Mononuclear cell (primary cell): ENCODE measurements around the gene GRB10. TPM values are rescaled to one million over a fixed set of nuclear protein-coding genes. Genes with fewer than 3 reads are reported as not detected.

Source experiments
- H3K27me3 ChIP-seq: 2 replicates; pipeline ENCODE4 v1.6.0; 2011; ENCODE audit warnings: low read length, control low read depth; ENCODE audit not compliant: insufficient read depth
- H3K4me1 ChIP-seq: 2 replicates; pipeline ENCODE4 v1.5.1; 2011; ENCODE audit warnings: mild to moderate bottlenecking, low read length, control low read depth; ENCODE audit not compliant: insufficient read depth
- H3K4me3 ChIP-seq: 2 replicates; pipeline ENCODE4 v1.5.1; 2011; ENCODE audit warnings: mild to moderate bottlenecking, low read length, moderate library complexity
- H3K9me3 ChIP-seq: 2 replicates; pipeline ENCODE4 v1.5.1; 2011; ENCODE audit warnings: low read depth, mild to moderate bottlenecking, control low read depth, low read length
- total RNA-seq: library from RNA; depleted of rRNA; stranded (reverse); fragments of >200 nt; gene quantifications from one replicate; pipeline ENCODE4 v1.2.3, GENCODE V29; 2012

The GRB10 gene
- total RNA-seq, 1 donor = 3.7 TPM

DNA sequence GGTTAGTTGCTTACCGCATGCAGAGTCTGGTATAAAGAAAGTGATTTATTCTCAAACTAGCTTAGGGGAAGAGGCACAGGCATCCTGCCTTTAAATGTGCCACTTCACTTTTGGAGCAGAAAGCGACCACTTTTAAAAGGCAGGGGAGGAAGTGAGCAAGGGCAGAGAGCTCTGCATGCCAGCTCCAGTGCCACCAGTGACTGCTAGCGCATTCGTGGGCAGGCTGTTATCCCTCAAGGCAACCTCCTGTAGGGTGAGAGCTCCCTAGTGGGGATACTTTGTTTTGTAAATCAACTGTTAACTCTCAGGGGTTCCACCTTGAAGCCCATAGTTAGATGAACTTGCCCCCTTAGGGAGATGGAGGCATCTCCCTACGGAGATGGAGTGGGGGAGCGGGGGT is 29.4 kb upstream of the GRB10 start:
- no peak overlapping the region for H3K4me3 ChIP-seq
- no peaks in the 10 kb centered on the region for H3K9me3 ChIP-seq
- H3K4me1 ChIP-seq = no peaks in the 10 kb centered on the region
- no peaks in the 10 kb centered on the region for H3K27me3 ChIP-seq

DNA sequence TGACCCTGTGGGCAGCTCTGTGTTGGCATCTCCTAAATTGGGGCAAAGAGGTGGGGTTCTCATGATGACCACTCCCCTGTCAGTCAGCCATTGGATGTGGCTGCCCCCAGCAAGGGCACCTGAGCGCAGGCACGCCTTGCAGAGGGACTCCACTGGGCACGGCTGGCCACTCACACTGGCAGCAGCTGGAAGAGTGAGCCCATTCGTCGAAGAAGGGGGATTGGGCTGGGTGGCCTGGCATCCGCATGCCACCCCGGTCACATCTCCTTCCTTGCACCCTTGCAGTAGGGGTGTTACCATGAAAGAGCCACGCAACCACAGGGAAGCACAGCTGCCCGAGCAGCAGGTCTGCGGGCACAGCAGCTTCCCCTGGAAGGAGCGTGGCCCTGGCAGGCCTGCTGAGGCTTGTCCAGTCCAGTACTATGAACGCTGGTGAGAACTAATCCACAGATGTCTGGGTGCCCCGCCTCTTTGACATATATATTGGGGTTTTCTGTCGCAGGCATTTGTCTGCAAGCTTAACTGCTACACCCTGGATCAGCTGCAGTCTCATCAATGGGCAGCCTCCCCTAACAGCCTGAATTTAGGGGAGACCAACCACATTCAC is 25.7 kb upstream of the GRB10 start:
- no peaks in the 10 kb centered on the region for H3K27me3 ChIP-seq
- H3K4me3 ChIP-seq = no peak overlapping the region
- no peaks in the 10 kb centered on the region for H3K9me3 ChIP-seq
- H3K4me1 ChIP-seq = no peaks in the 10 kb centered on the region

DNA sequence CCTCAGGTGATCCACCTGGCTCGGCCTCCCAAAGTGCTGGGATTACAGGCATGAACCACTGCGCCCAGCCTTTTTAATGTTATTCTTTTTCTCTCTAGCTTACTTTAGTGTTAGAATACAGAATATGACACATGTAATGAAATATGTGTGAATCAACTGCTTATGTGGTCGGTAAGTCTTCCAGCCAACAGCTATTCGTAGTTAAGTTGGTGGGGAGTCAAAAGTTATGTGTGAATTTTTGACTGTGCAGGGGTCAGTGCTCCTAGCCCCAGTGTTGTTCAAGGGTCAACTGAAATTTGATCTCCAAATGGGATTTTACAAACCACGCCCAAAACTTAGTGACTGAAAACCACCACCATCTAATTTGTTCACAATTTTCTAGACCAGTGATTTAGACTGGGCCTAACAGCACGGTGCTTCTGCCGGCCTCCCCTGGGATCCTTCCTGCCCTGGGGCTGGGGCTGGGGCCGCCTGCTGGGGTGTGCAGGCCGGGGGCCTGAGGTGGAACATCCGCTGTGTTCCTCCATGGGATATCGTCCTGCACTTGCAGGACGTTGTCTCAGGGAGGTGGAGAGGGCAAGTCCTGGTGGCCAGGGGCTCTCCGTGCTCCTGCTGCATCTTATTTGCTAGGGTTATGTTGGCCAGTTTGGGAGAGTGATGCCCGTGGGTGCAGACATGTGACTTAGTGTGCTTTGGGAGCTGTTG is 24.5 kb upstream of the GRB10 start:
- H3K4me3 ChIP-seq = no peak overlapping the region
- H3K4me1 ChIP-seq = no peaks in the 10 kb centered on the region
- H3K9me3 ChIP-seq = no peaks in the 10 kb centered on the region
- H3K27me3 ChIP-seq = no peaks in the 10 kb centered on the region

DNA sequence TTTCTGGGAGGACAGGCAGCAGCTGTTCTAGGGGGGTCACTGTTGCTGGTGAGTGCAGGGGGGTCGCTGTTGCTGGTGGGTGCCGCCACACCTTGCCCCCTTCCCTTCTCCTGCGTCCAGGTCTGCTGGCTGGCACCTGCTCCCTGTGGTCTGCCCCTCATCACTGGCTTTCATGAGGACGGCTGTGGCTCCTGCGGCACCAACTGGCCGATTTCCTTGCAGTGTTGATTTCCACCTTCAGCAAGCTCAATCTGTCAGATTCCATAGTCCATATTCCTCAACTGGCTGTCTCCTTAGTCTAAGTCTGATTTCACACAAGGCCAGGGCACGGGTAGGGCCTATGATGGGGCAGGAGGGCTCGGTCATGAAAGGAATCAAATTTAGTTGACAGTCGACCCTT is 23.4 kb upstream of the GRB10 start:
- Histone ChIP-seq H3K4me3 (no peak overlapping the region), H3K9me3 (no peaks in the 10 kb centered on the region), H3K4me1 (no peaks in the 10 kb centered on the region), H3K27me3 (no peaks in the 10 kb centered on the region)

DNA sequence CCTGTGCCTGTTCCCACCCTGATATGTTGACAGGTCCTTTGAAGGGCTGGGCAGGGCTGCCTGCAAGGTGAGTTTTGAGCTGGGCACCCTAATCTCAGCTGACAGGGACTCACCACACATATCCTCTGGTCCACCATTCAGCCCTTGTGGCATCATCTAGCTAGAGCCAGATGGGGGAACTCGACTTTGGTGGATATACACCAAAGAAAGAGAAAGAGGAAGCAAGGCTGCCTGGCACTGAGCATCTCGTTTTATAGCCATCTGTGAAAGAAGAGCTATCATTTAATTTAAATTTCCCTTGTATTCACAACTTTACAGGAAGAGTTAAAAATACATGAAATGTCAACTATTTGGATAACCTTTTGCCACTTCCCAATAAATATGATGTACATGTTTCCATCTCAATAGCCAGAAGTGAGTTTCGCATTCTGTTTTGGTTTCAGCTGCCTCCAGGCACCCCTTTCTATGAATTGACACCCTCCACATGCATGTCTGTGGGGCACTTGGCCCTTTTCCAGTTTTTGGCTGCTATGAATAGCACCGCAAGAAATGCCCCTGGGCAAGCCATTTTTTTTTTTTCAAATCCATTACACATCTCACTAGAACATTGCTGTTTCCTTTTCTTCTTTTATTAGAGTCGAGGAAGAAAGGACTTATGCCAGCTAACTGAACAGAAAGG is 22.9 kb upstream of the GRB10 start:
- Histone ChIP-seq H3K9me3 (no peaks in the 10 kb centered on the region), H3K4me1 (no peaks in the 10 kb centered on the region), H3K27me3 (no peaks in the 10 kb centered on the region), H3K4me3 (no peak overlapping the region)

DNA sequence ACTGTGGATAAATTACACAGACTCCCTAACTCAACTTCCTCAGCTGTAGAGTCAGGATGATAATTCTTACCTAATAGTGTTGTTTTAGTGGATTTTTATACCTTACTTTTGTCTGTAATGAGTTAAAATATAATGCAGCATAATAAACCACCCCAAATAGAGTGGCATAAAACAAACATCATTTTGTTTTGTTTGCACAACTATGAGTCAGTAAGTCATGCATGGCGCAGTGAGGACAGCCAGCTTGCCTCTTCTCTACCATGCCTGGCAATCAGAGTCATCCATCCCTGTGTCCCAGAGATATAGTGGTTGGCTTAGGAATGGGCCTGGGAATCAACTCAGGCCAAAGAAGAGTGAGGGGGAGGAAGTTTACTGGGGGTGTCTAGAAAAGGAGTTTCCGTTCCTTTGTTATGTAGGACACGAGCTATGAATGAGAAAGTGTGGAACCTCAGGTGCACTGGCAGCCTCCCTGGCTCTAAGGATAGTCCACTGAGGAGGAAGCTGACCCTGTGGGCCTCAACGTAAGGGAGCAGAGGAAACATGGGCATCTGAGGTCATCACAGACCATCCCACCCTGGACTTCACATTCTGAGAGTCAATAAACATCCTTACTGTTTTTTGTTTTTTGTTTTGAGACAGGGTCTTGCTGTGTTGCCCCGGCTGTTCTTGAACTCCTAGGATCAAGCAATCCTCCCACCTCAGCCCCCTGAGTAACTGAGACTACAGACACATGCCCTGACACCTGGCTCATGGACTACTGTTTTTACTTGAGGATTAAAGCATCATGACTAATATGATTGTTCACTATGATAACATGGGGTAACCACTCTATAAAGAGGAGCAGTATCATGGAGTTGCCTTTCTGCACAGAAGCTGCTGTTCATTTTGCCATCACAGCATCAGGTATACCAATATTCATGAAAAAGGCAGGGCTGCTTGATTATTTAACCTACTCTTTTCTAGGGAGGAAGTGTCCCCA is 21.0 kb upstream of the GRB10 start:
- Histone ChIP-seq H3K9me3 (no peaks in the 10 kb centered on the region), H3K27me3 (no peaks in the 10 kb centered on the region), H3K4me1 (no peaks in the 10 kb centered on the region), H3K4me3 (no peak overlapping the region)

DNA sequence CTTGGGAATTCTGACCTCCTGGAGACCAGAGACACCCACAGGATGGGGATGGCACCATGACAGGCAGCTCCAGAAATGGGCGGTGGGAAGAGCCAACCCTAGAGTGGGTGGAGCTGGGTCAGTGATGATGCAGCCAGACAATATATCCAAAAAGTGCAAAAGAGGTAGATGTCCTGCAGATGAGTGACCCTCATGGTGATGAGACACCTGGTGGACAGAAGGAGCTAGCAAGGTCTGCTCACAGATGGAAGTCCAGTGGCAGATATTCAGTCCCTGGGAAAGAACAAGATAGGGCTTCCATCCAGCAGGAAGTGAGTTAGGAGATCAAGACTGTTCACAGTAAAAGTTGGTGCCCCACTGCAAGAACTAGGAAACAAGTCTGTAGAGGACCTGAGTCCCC is 19.2 kb upstream of the GRB10 start:
- no peaks in the 10 kb centered on the region for H3K9me3 ChIP-seq
- no peak overlapping the region for H3K4me3 ChIP-seq
- H3K27me3 ChIP-seq = no peaks in the 10 kb centered on the region
- H3K4me1 ChIP-seq = no peaks in the 10 kb centered on the region

DNA sequence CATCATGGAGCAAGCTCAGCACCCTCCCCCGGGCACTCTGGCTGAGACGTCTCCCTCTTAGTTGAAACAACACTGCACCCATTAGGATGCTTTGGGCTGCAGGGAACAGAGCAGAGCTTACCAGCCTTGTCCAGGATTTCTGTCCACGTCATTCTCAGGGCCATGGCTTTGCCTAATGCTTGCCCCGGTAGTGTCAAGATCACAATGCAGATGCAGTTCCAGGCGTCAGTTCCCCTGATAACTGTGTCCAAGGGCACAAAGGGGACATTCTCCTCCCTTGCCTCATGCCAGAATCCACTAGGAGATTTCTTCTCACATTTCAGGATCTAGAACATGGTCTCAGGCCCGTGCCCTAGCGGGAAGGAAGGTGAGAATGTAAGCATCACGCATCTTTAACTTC is 17.2 kb upstream of the GRB10 start:
- peaks cover 3% of the 10 kb centered on the region for H3K27me3 ChIP-seq
- H3K4me1 ChIP-seq = no peaks in the 10 kb centered on the region
- H3K4me3 ChIP-seq = no peak overlapping the region
- H3K9me3 ChIP-seq = no peaks in the 10 kb centered on the region

DNA sequence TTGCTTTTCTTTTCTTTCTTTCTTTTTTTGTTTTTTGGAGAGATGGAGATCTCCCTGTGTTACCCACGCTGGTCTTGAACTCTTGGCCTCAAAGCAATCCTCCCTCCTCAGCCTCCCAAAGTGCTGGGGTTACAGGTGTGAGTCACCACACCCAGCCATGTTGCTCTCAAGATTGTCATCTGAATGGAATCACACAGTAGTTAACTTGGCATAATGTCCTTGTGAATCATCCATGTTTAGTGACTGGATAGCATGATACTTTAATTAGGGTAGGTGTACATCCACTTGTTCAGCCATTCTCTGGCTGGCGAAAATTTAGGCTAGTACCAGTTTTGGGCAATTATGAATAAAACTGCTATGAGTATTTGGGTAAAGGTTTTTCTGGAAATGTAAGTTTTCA is 15.4 kb upstream of the GRB10 start:
- H3K4me3 ChIP-seq = no peak overlapping the region
- no peaks in the 10 kb centered on the region for H3K9me3 ChIP-seq
- H3K4me1 ChIP-seq = no peaks in the 10 kb centered on the region
- peaks cover 14% of the 10 kb centered on the region for H3K27me3 ChIP-seq

DNA sequence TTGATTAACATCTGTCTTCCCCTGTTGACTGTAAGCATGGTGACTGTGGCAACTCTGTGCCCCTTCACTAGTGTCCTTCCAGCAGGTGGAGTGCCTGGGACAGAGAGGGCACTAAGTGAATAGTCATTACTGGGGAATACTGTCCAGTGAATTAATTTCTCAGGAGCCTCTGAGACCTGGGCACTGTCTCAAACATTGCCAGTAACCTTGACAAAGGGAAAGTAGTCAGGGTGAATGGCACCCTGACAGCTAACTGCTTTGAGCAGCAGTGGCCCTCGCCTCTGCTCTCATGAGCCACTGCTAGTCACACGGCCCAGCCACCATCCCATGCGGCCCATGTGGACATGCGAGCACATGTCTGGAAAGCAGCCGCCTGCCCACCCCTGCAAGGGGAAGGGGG is 13.1 kb upstream of the GRB10 start:
- Histone ChIP-seq H3K27me3 (peaks cover 29% of the 10 kb centered on the region), H3K4me1 (peaks cover 8% of the 10 kb centered on the region), H3K9me3 (no peaks in the 10 kb centered on the region), H3K4me3 (no peak overlapping the region)

DNA sequence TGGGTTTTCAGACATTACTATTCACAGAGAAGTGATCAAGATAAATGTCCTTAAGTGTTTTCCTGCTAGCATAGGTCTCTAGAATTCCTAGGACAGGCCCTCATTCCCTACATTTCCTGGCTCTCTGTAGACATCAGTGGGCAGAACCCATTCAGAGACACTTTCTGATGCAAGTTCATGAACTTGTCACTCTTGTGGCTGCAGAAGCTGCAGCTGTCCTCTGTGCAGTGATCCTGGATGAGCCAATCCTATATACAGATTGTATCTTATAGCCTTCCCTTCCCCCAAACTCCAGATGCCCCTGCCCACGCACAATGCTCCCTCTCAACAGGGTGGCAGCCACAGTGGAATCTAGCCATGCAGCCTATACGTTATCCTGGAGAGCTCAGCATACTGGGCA is 12.6 kb upstream of the GRB10 start:
- peaks cover 8% of the 10 kb centered on the region for H3K4me1 ChIP-seq
- no peak overlapping the region for H3K4me3 ChIP-seq
- no peaks in the 10 kb centered on the region for H3K9me3 ChIP-seq
- H3K27me3 ChIP-seq = peaks cover 34% of the 10 kb centered on the region

DNA sequence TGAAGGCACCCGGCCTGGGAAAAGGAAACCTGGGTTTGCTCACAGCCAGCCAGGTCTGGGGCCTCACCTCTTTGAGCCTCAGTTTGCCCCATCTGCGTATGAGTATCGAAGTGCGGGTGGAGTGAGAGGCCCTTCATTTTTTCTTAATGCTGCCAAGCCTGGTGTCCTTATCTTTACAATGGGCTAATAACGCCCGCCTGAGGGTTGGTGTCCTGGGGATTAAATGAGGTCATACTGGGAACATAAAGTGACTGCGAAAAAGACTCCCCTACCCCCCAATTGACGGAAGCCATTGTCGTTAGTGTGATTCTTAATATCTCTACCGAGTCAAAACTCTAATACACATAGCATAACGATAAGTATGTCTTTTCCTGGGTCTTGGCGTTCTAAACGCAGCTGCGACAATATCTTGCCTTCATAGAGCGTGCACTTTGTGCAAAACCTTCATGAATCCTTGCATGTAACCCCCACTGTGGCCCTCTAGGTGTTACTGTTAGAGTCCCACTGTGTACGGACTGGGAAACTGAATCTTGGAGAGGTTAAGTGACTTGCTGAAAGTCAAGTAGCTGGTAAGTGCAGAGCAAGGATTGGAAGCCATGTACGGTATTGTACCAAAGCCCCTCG is 11.4 kb upstream of the GRB10 start:
- no peak overlapping the region for H3K4me3 ChIP-seq
- H3K9me3 ChIP-seq = no peaks in the 10 kb centered on the region
- H3K4me1 ChIP-seq = peaks cover 8% of the 10 kb centered on the region
- H3K27me3 ChIP-seq = peaks cover 36% of the 10 kb centered on the region

DNA sequence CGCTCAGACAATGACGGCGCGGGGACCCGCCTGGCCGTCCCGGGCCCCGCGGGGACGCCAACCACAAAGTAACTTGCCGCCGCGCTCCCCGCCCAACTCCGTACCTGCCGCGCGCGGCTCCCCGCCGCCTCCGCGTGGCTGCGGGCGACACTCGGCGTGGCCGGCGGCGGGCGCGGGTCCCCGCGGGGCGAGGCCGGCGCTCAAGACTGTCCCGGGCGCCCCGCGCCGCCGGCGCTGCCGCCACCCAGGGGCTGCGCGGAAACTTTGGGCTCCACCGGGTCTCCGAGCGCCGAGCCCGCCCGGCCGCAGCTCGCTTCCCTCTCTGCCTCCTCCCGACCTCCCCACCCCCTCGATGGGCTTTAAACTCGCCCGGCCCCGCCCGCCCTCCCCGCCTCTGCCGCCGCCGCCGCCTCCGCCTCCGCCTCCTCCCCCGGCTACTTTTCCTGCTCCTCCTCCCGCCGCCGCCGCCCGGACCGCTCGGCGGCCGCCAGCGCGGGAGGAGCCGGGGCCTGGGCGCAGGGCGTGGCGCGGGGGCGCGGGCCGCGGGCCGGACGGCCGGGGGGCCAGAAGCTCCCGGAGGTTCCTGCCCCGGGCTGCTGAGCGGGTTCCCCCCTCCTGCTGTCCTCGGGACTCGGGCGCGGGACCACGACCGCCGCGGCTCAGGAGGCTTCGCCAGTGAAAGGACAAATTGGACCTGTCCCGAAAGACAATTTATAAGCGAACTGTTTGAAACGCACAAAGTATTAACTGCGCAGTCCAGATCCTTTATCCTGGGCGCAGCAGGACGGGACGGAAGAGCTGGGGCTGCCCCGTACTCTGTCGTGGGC is 10.6 kb upstream of the GRB10 start:
- Histone ChIP-seq H3K27me3 (peaks cover 37% of the 10 kb centered on the region), H3K4me3 (peak overlapping the region; percentile 22), H3K9me3 (no peaks in the 10 kb centered on the region), H3K4me1 (peaks cover 8% of the 10 kb centered on the region)
